Lower leg skin (tissue), 4 donors: ENCODE measurements around the gene DDX10. TPM values are rescaled to one million over a fixed set of nuclear protein-coding genes. Genes with fewer than 3 reads are reported as not detected.

Source experiments
- DNase-seq, 2 donors: peaks; one replicate each; pipeline ENCODE4 v3.0.0-alpha.2; 2019; ENCODE audit warnings: low spot score in 2 of 2
- H3K4me3 ChIP-seq: fragments of 200-600 bp; sonication (generic); 2 replicates; pipeline ENCODE4 v1.5.1; 2017; ENCODE audit warnings: mild to moderate bottlenecking, low read depth; ENCODE audit not compliant: poor library complexity, severe bottlenecking
- CTCF ChIP-seq, 3 donors: fragments of 450-650 bp; IDR thresholded peaks; one replicate each; pipeline ENCODE4 v1.5.1; 2016; ENCODE audit warnings: antibody characterized with exemption in 3 of 3, mild to moderate bottlenecking in 3 of 3, moderate library complexity in 2 of 3
- POLR2A ChIP-seq, 2 donors: fragments of 450-650 bp; IDR thresholded peaks; one replicate each; pipeline ENCODE4 v1.6.1; 2016 to 2017; ENCODE audit warnings: antibody characterized with exemption in 2 of 2, mild to moderate bottlenecking in 1 of 2, moderate library complexity in 1 of 2
- WGBS, 2 donors: methylation state at CpG; one replicate each; pipeline ENCODE4 v1.1.5; 2018; 5-methylcytosine and 5-hydroxymethylcytosine counted together
- intact Hi-C: fragments of 100-400 bp; cut with DNase I; formaldehyde crosslinking; loops from one replicate; pipeline ENCODE4 v1.15.0; 2023; ENCODE audit warnings: low total_unique reads
- total RNA-seq, 4 donors: library from RNA; depleted of rRNA; stranded (reverse); fragments of >200 nt; gene quantifications; one replicate each; pipeline ENCODE4 v1.1.0, GENCODE V29; 2016

Gene DDX10
- total RNA-seq, 4 donors from 2014 or later = 18.4 to 33.5 (median 22.2) TPM

DNA sequence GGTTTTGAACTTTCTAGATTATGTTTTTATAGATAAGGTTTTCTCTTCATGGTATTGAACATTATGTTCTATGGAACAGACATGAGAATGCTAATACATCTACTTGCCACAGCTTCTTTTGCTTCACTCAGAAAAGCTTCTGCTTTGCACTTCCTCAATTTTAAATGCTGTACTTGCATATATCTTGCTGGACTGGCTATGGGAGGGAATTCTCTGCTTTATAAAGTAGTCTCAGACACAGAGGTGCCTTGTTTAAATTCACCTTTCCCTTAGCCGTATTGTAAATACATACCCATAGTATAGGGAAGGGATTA lies 173.9 kb downstream of the DDX10 start:
- TF ChIP-seq CTCF (IDR thresholded peaks at IDR 0.05) (no peak), POLR2A (IDR thresholded peaks at IDR 0.05) (no peak)
- intact Hi-C loops = no loop called here
- H3K4me3 ChIP-seq = no peak overlapping the region
- no peak for DNase-seq
- 84 to 97% methylated on average over 1 of the region's 1 CpG for WGBS, 2 donors

GRCh38 chr11:108846009-108846408 lies 181.1 kb downstream of the DDX10 start:
- intact Hi-C loops = no loop called here

GRCh38 chr11:108847298-108847990 lies 182.6 kb downstream of the DDX10 start:
- DNase-seq = no peak
- intact Hi-C loops = no loop called here
- WGBS, 2 donors = 74 to 77% methylated on average over 3 of the region's 3 CpGs
- no peak for TF ChIP-seq CTCF (IDR thresholded peaks at IDR 0.05)
- TF ChIP-seq POLR2A (IDR thresholded peaks at IDR 0.05) = no peak
- no peak overlapping the region for H3K4me3 ChIP-seq

More at GRCh38 chr11:108846009-108846408, 181.1 kb downstream of the DDX10 start:
- no peak for DNase-seq
- no peak for TF ChIP-seq POLR2A (IDR thresholded peaks at IDR 0.05)
- TF ChIP-seq CTCF (IDR thresholded peaks at IDR 0.05) = no peak
- no peak overlapping the region for H3K4me3 ChIP-seq

DNA sequence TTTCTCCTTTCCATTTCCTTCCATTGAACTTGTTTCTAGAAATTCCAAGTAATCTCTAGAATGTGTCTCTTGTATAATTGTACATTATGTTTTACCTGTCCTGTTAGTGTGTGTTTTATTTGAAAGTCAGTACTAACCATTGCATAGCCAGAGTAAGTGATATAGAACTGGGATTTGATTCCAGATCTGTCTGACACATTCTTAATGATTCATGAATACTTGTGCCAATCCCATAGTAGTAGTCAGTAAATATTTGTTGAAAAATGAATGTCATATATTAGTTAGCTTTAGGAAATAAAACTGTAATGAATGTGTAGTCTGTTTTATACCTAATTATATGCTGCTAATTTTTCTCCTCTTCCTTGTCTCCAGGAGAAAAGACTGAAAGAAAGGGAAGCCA lies 186.9 kb downstream of the DDX10 start:
- DNase-seq = no peak
- TF ChIP-seq CTCF (IDR thresholded peaks at IDR 0.05) (no peak), POLR2A (IDR thresholded peaks at IDR 0.05) (no peak)
- H3K4me3 ChIP-seq = no peak overlapping the region
- intact Hi-C loops = no loop called here

DNA sequence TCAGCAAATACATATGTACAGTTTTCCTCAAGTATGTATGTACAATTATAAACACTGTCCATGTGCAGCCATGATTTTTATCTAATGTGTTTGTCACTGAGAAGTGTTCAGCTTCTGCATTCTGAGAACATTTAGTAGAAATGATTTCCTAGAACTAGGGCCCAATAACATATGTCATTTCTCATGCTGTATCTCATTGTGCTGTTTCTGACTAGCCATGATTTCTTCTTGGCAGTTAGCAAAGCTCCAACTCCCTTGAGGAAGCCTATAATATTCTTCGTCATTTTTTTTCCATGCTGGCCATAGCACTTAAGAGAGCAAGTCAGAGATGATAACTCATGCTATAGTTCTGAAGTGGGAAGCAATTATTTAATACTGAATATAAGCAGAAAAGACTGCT lies 187.8 kb downstream of the DDX10 start:
- WGBS, 2 donors = 56 to 61% methylated on average over 1 of the region's 1 CpG
- no peak for DNase-seq
- no peak overlapping the region for H3K4me3 ChIP-seq
- intact Hi-C loops = no loop called here
- TF ChIP-seq CTCF (IDR thresholded peaks at IDR 0.05) = no peak
- no peak for TF ChIP-seq POLR2A (IDR thresholded peaks at IDR 0.05)

GRCh38 chr11:108853151-108853550 lies 188.3 kb downstream of the DDX10 start:
- TF ChIP-seq CTCF (IDR thresholded peaks at IDR 0.05) = no peak
- TF ChIP-seq POLR2A (IDR thresholded peaks at IDR 0.05) = no peak
- intact Hi-C loops = no loop called here
- no peak for DNase-seq
- no peak overlapping the region for H3K4me3 ChIP-seq
- 81 to 86% methylated on average over 4 of the region's 4 CpGs for WGBS, 2 donors
